MCF 10A (cell line): Measurements from ENCODE around the gene CHEK2. TPM values are rescaled to one million over a fixed set of nuclear protein-coding genes. Genes with fewer than 3 reads are reported as not detected.

ENCODE experiments used
- BruUV-seq: library from RNA; stranded (reverse); fragments of 400-500 nt; replicated peaks from 2 replicates; lab custom pipeline; 2021; lab: Mats Ljungman, UMichigan
- CTCF ChIA-PET: fragments of 300-600 bp; sonication (Branson Sonifier 250); formaldehyde crosslinking; extraction: SDS; loops from one replicate; lab custom pipeline; 2021; ENCODE audit warnings: antibody characterized with exemption, inconsistent platforms; lab: Yijun Ruan, JAX
- POLR2A ChIA-PET: fragments of 300-600, 350-650 bp; sonication (Branson Sonifier 250); formaldehyde crosslinking; extraction: SDS; loops from one replicate; lab custom pipeline; 2020; ENCODE audit warnings: antibody characterized with exemption, inconsistent platforms; lab: Yijun Ruan, JAX
- DNase-seq: peaks from one replicate; pipeline ENCODE4 v3.0.0-alpha.2; 2018; ENCODE audit not compliant: unreplicated experiment
- H3K27ac Mint-ChIP-seq: one replicate; pipeline ENCODE4 v1.8.0; 2022; ENCODE audit warnings: mild to moderate bottlenecking, low read depth, mixed read lengths; ENCODE audit not compliant: unreplicated experiment
- H3K27me3 Mint-ChIP-seq: one replicate; pipeline ENCODE4 v1.8.0; 2022; ENCODE audit warnings: mixed read lengths; ENCODE audit not compliant: insufficient read depth, unreplicated experiment
- H3K36me3 Mint-ChIP-seq: one replicate; pipeline ENCODE4 v1.8.0; 2022; ENCODE audit warnings: mild to moderate bottlenecking, moderate library complexity, mixed read lengths; ENCODE audit not compliant: insufficient read depth, unreplicated experiment
- H3K4me1 Mint-ChIP-seq: one replicate; pipeline ENCODE4 v1.8.0; 2022; ENCODE audit warnings: mixed read lengths; ENCODE audit not compliant: insufficient read depth, unreplicated experiment
- H3K4me3 Mint-ChIP-seq: one replicate; pipeline ENCODE4 v1.8.0; 2022; ENCODE audit warnings: mild to moderate bottlenecking, moderate library complexity, mixed read lengths; ENCODE audit not compliant: unreplicated experiment
- H3K9me3 Mint-ChIP-seq: one replicate; pipeline ENCODE4 v1.8.0; 2022; ENCODE audit warnings: mixed read lengths; ENCODE audit not compliant: unreplicated experiment
- intact Hi-C: fragments of 100-400 bp; cut with micrococcal nuclease; formaldehyde crosslinking; loops from 2 replicates; pipeline ENCODE4 v1.14.1; 2022
- total RNA-seq: library from RNA; stranded (reverse); gene quantifications from 2 replicates; pipeline ENCODE4 v1.2.3, GENCODE V29; 2022
- TF ChIP-seq, protein P1 (sequence below): fragments of 200-600 bp; IDR thresholded peaks from one replicate; pipeline ENCODE4 v1.8.0; 2022; ENCODE audit warnings: antibody characterized with exemption, mild to moderate bottlenecking; ENCODE audit not compliant: unreplicated experiment

CHEK2 gene
- total RNA-seq, 1 experiment from 2014 or later, result 18.8 TPM

- DNase-seq, result no peak
- BruUV-seq, result no TSS peak
- CTCF ChIA-PET, result no interaction called here
- Mint-ChIP-seq H3K27ac (no peak overlapping the region), H3K4me1 (peaks cover 4% of the 10 kb centered on the region), H3K9me3 (no peaks in the 10 kb centered on the region), H3K4me3 (no peak overlapping the region), H3K36me3 (peaks cover 21% of the 10 kb centered on the region), H3K27me3 (no peaks in the 10 kb centered on the region)
- POLR2A ChIA-PET, result no interaction called here
- TF ChIP-seq, protein P1, sequence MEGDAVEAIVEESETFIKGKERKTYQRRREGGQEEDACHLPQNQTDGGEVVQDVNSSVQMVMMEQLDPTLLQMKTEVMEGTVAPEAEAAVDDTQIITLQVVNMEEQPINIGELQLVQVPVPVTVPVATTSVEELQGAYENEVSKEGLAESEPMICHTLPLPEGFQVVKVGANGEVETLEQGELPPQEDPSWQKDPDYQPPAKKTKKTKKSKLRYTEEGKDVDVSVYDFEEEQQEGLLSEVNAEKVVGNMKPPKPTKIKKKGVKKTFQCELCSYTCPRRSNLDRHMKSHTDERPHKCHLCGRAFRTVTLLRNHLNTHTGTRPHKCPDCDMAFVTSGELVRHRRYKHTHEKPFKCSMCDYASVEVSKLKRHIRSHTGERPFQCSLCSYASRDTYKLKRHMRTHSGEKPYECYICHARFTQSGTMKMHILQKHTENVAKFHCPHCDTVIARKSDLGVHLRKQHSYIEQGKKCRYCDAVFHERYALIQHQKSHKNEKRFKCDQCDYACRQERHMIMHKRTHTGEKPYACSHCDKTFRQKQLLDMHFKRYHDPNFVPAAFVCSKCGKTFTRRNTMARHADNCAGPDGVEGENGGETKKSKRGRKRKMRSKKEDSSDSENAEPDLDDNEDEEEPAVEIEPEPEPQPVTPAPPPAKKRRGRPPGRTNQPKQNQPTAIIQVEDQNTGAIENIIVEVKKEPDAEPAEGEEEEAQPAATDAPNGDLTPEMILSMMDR, result no peak
- intact Hi-C loops, result no loop called here
Observed at GRCh38 chr22:28737701-28738100, 3.9 kb downstream of the CHEK2 start.

DNA sequence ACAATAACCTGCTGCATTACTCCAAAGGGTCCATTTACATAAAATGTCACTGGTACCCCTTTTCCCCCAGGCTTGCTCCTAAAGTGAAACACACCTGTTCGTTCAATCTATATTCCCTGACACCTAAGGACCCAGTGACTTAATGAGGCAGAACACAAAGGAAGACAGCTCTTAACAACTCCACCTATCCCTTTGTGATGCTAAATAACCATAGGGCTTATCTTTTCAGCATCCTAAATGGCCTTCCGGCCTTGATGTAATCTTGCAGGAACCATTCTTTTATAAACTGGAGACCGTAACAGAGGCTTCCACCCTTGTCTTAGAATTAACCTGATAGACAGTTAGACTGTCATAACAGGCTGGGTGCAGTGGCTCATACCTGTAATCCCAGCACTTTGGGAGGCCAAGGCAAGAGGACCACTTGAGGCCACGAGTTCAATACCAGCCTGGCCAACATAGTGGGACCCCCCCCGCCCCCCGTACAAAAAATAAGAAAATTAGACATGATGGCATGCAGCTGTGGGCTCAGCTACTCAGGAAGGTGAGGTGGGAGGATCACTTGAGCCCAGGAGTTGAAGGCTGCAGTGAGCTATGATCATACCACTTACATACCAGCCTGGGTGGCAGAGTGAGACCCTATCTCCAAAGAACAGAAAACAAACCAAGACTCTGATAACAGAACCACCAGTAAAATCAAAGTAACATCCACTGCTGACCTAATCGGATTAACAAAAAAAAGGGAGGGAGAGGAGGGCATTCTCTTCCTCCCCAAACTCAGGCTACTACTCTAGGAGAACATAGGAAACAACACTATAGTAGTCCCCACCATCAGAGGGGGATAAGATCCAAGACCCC lies 5.1 kb downstream of the CHEK2 start:
- POLR2A ChIA-PET, result no interaction called here
- intact Hi-C loops, result no loop called here
- Mint-ChIP-seq H3K27ac (no peak overlapping the region), H3K4me3 (no peak overlapping the region), H3K27me3 (no peaks in the 10 kb centered on the region), H3K9me3 (no peaks in the 10 kb centered on the region), H3K4me1 (no peaks in the 10 kb centered on the region), H3K36me3 (peaks cover 26% of the 10 kb centered on the region)
- DNase-seq, result no peak
- TF ChIP-seq, protein P1, result no peak
- no TSS peak for BruUV-seq
- CTCF ChIA-PET, result interaction anchor here (0.6 kb wide), 1 partner anchor 62 kb away, joined by 3 read pairs; no protein-coding TSS in a partner anchor

GRCh38 chr22:28734393-28734792 lies 7.2 kb downstream of the CHEK2 start:
- Mint-ChIP-seq H3K4me3 (no peak overlapping the region), H3K36me3 (peaks cover 34% of the 10 kb centered on the region), H3K27ac (no peak overlapping the region), H3K9me3 (no peaks in the 10 kb centered on the region), H3K4me1 (peaks cover 4% of the 10 kb centered on the region), H3K27me3 (no peaks in the 10 kb centered on the region)
- BruUV-seq, result no TSS peak
- DNase-seq, result no peak
- ChIA-PET CTCF (interaction anchor here (0.6 to 1.5 kb wide), 2 partner anchors 11 to 1626 kb away, joined by 4 read pairs; no protein-coding TSS in a partner anchor), POLR2A (interaction anchor here (0.7 kb wide), 1 partner anchor 9 kb away, joined by 3 read pairs; no protein-coding TSS in a partner anchor)
- intact Hi-C loops, result no loop called here
- TF ChIP-seq, protein P1, result no peak

DNA sequence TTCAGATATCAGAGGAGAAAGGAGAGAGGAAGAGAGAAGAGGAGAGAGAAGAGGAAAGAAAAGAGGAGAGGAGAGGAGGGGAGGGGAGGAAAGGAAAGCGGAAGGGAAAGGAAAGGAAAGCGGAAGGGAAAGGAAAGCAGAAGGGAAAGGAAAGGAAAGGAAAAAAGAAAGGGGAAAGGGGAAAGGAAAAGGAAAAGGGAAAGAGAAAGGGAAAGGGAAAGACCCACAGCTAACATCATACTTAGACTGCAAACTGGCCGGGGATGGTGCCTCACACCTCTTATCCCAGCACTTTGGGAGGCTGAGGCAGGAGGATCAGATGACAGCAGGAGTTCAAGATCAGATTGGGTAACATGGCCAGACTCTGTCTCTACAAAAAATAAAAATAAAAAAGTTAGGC lies 11.4 kb downstream of the CHEK2 start:
- H3K36me3 Mint-ChIP-seq, result peaks cover 50% of the 10 kb centered on the region
- TF ChIP-seq, protein P1, result no peak
- H3K4me3 Mint-ChIP-seq, result no peak overlapping the region

More for the DNA sequence above, 11.4 kb downstream of the CHEK2 start:
- intact Hi-C loops, result no loop called here
- no TSS peak for BruUV-seq
- ChIA-PET CTCF (interaction anchor here (0.6 to 0.7 kb wide), 2 partner anchors 9 to 15 kb away, joined by 3 read pairs; no protein-coding TSS in a partner anchor), POLR2A (interaction anchor here (1.0 to 1.4 kb wide), 2 partner anchors 18 to 70 kb away, joined by 3 read pairs; partner anchors contain the start of gene XBP1)
- Mint-ChIP-seq H3K4me1 (peaks cover 11% of the 10 kb centered on the region), H3K27me3 (no peaks in the 10 kb centered on the region), H3K9me3 (no peaks in the 10 kb centered on the region), H3K27ac (no peak overlapping the region)
- no peak for DNase-seq
